GM15510 (cell line): ENCODE data around the gene TULP4.

Experiments used
- POLR2A ChIP-seq: IDR thresholded peaks from 3 replicates; pipeline ENCODE4 v1.6.1; 2011; ENCODE audit warnings: borderline replicate concordance; ENCODE audit not compliant: insufficient read length; ENCODE audit errors: extremely low read depth

TULP4 gene

GRCh38 chr6:158284876-158285655 lies 27.2 kb upstream of the TULP4 start:
- no peak for TF ChIP-seq POLR2A

- TF ChIP-seq POLR2A = no peak
Observed at GRCh38 chr6:158285656-158286021, 26.6 kb upstream of the TULP4 start.

- TF ChIP-seq POLR2A = no peak
Observed at GRCh38 chr6:158286413-158286812, 25.9 kb upstream of the TULP4 start.

GRCh38 chr6:158287047-158287446 lies 25.2 kb upstream of the TULP4 start:
- no peak for TF ChIP-seq POLR2A

GRCh38 chr6:158290040-158290439 lies 22.2 kb upstream of the TULP4 start:
- TF ChIP-seq POLR2A = no peak

GRCh38 chr6:158290659-158291058 lies 21.6 kb upstream of the TULP4 start:
- no peak for TF ChIP-seq POLR2A

- no peak for TF ChIP-seq POLR2A
Observed at GRCh38 chr6:158292016-158292415, 20.2 kb upstream of the TULP4 start.

- no peak for TF ChIP-seq POLR2A
Observed at GRCh38 chr6:158293122-158293521, 19.1 kb upstream of the TULP4 start.

- no peak for TF ChIP-seq POLR2A
Observed at GRCh38 chr6:158303210-158303731, 9.0 kb upstream of the TULP4 start.

GRCh38 chr6:158304254-158304653 lies 8.0 kb upstream of the TULP4 start:
- TF ChIP-seq POLR2A = no peak

GRCh38 chr6:158309814-158310213 lies 2.5 kb upstream of the TULP4 start:
- no peak for TF ChIP-seq POLR2A

- no peak for TF ChIP-seq POLR2A
Observed at GRCh38 chr6:158311193-158311592, 1.1 kb upstream of the TULP4 start.

GRCh38 chr6:158311626-158312025 lies 639 bp upstream of the TULP4 start:
- TF ChIP-seq POLR2A = no peak

GRCh38 chr6:158312672-158313397 lies 570 bp downstream of the TULP4 start:
- TF ChIP-seq POLR2A = no peak

GRCh38 chr6:158313989-158314388 lies 1.7 kb downstream of the TULP4 start:
- TF ChIP-seq POLR2A = no peak

- TF ChIP-seq POLR2A = no peak
Observed at GRCh38 chr6:158314737-158315136, 2.5 kb downstream of the TULP4 start.
